SU-DHL-6 (cell line): ENCODE measurements around the gene PLEKHB2.

Experiments
- CTCF ChIP-seq: fragments of 200-600 bp; sonication (generic); IDR thresholded peaks from one replicate; pipeline ENCODE4 v1.5.1; 2017; ENCODE audit warnings: antibody characterized with exemption, mild to moderate bottlenecking, low read length, moderate library complexity; ENCODE audit not compliant: insufficient read depth, poor library complexity, severe bottlenecking
- EZH2phosphoT487 ChIP-seq: fragments of 200-600 bp; sonication (generic), shearing (Covaris generic); conservative IDR thresholded peaks from 2 replicates; pipeline ENCODE4 v1.6.1; 2018; ENCODE audit warnings: mild to moderate bottlenecking, antibody characterized with exemption, low read length, moderate library complexity, mixed read lengths

- TF ChIP-seq CTCF (no peak), EZH2phosphoT487 (no peak)
These were observed 46.3 kb downstream of the PLEKHB2 start for GRCh38 chr2:131151398-131151797.
